Middle frontal gyrus (tissue), 1 donor: ENCODE data around the gene SLC8B1.

Experiments
- DNase-seq: peaks from one replicate; pipeline ENCODE4 v3.0.0-alpha.2; 2015; ENCODE audit warnings: low spot score; ENCODE audit errors: extremely low spot score

Gene SLC8B1

DNA sequence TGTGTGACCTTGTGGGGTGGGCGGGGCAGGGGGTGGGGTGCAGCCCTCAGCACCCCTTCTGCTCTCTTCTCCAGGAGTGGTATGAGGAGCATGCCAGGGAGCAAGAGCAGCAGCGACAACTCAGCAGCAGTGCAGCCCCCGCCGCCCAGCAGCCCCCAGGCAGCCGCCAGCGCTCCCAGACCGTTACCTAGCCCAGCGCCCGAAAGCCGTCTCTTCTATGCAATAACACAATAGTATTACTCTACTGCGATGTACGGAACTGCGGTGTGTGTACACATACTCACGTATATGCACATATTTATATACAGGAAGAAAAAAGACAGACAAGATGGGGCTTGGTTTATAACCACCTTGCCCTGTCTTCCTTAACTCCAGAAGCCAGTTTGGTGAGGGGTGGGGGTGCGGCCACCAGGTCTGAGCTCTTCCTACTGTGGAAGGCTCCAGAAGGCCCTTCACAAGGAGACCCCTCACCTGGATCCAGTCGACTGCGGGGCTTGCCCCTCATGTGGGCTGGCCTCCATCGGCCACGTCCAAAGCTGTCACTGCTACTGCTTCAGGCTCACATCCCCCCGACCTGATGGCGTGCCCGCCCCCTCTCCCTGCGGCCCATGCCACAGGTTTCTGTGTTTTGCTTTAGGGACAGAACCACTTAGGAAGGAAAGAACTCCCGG is 38.9 kb downstream of the SLC8B1 start:
- no peak for DNase-seq

DNA sequence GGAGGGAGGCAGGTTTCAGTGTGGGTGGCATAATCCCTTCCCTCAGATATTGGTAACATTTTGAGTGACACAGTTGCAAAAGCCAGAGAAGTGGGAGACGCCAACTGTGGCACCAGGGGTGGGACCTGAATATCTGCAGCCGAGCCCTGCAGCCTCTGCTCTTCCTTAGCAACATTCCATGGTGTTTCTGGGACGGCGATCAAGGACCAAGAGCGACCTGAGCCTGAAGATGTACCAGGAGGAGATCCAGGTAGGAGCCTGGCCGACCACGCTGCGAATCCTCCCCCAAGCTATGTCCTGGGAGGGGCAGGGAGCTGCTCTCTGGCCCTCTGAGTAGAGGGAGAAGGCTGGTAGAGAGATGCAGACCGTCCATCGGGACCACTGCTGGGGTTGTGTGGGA is 41.8 kb downstream of the SLC8B1 start:
- no peak for DNase-seq

DNA sequence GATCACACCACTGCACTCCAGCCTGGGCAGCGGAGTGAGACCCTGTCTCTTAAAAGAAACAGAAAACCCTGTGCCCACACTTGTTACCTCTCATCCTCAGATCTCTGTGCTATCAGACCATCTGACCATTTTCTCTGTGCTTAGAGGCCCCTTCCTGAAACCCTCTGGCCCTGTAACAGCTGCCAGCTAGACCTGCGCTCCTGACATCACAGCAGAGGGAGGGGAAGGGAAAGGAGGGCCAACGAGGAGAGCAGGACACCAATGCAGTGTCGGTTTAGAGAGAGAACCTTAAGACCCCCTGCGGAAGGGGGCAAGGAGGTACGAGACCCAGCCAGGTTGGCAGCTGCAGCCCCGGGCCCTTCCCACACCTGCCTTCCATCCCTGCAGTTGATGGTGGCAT is 42.4 kb downstream of the SLC8B1 start:
- no peak for DNase-seq

DNA sequence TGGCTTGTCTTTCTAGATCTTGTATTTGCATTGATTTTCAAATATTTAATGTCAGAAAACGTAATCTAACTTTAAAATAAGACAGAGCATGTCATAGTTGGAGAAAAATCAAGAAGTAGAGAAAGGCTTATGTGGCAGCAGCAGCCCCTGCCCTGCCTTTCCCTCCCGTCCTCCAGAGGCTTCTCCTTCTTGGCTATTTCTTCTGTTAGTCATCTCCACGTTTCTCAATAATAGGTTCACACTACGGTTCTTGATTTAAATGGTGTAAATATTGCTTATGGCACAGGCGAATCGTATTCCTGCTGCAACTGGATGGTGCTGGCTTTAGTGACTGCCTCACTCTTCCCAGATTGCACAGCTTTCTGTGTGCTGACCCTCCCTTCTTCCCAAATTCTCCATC is 42.8 kb downstream of the SLC8B1 start:
- DNase-seq = no peak

DNA sequence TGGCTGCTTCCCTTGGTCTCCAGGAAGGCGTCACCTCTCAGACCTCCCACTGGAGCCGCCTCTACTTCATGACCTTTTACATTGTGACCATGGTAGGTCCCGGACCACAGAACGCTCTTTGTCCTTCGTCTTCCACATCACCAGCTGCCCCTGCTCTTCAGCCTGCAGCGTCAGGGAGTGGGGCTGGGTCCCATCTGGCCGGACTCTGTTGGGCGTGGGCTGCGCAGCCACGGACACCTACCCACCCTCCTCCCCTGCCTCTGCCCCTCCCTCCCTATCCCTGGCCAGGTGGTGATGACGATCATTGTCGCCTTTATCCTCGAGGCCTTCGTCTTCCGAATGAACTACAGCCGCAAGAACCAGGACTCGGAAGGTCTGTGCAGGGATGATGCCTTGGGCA is 43.3 kb downstream of the SLC8B1 start:
- no peak for DNase-seq

DNA sequence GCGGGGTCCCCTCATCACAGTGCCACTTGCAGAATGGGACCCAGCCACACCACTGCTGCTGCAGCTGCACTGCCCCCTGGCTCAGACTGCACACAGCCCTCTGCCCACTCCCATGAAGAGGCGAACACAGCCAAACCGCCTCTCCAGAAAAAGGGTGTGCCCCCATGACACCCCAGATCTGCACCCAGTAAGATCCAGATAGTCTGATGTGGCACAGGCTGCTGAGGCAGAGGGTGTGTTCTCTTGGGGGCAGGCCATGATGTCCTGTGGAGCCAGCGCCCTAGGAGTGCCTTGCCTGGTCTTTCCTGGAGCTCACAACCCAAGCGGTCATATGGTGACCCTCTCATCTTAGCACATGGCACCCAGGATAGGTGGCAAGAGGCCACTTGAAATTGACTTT is 44.4 kb downstream of the SLC8B1 start:
- no peak for DNase-seq

DNA sequence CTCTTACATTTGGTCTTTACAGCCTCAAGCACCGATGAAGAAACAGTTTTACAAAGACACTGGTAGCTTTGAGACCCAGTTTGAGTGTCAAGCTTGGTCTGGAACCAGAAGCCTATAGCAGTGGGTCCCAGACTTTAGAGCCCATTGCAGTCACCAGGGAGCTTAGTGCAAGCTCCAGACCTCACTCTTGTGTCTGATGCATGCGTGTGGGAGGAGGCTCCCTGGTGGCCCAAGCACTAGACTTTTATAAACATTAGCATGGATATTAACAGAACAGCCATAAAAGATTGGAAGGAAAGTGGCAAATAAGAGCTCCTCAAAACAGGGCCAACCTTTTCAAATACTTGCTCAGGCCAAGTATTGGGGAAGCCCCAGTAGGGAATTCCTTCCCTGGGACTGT is 45.5 kb downstream of the SLC8B1 start:
- no peak for DNase-seq

DNA sequence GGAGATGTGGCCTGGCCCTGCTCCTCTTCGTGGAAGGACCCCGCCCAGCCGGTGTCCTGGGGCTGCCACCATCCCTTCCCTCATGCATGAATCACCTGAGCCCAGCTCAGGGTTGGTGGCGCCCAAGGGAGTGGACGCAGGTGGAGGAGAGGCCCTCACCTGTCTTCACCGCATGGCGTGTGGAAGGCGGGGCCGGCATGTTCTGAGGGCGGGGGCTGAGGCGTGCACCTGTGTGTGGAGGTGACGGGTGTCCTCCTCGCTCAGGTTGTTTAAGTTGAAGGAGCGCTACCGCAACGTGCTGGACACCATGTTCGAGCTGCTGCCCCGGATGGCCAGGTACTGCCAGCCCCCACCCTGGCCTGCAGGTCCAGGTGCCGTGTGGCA is 47.0 kb downstream of the SLC8B1 start:
- DNase-seq = no peak

DNA sequence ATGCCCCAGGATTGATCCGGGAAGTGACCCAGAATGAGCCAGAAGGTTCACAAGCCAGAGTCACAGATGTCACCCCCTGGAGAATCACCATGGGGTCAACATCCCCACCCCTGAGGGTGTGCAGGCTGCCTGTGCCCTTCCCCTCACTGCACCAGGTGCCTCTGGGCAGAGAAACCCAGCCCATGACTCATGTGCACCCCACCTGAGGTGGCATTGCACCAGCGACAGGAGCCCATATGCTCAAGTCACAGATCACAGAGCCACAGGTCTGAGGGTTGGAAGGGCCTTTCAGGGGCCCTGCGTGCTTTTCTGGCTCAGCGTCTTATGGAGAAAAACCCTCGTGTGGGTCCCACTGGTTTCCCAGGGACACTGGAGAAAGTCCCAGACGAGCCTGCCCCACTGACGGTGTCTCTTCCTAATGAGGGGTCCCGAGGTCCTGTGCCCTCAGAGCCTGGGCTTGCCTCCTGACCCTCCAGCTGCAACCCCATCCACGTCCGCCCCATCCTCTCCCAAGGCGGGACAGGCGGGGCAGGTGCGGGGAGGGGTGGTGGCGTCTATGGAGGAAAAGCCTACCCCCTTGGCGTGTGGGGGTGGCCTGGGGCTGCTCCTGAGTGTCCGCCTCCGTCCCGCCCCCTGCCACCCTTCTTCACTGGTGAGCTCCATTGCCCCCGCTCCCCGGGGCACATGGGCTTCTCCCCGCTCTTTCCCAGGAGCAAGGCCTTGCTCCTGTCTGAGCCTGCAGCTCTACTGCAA is 47.6 kb downstream of the SLC8B1 start:
- no peak for DNase-seq

DNA sequence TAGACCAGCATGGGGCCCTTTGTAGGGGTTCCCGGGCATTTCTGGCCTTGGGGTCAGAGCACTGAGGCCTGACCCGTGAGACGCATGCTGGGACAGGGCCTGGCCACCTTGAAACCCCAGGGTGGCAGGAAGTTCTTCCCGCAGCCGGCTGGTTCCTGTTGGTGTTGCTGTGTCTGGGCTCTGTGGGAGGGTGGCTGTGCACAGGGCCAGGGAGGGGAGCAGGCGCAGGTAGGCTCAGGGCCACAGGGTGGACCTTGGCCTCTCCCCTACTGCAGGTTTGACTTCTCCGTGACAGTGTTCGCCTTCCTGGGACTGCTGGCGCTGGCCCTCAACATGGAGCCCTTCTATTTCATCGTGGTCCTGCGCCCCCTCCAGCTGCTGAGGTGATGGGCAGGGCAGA is 48.2 kb downstream of the SLC8B1 start:
- DNase-seq = no peak

DNA sequence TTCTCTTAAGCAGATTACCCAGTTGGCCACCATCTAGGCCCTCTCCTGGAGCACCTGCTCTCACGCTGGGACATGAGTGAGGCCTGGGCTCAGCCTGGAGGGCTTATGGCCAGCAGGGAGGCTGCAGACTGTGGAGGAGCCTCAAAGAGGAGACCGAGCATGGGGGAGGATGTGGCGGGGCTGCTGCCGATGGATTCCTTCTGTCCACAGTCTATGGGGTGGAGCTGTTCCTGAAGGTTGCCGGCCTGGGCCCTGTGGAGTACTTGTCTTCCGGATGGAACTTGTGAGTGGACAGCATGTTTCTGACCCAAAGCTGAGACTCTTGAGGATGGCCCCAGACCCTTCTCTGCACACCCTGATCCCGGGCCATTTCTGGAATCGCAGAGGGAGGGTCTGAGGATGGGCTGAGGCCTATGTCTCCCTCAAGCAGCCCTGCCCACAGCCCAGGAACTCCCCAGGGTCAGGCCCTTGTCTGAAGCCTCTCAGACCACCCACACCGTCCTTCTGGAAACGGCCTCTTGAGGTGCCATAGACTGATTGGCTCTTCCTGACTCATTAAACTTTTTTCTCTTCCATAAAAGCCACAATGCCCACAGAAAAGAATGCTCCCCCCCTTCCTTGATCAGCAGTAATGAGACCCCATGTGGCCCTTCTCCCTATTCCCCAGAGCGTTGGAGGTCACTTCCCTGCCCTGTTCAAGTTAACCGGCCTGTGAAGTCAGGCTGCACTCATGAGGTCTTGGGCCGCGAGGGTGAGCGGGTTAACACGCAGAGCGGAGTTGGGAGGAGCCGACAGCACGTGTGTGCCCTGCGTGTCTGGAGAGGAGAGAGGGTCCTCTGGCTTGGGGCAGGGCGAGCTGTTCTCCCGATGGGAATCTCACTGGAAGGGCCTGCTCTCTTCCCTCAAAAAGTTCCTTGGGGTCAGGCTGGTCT is 49.0 kb downstream of the SLC8B1 start:
- no peak for DNase-seq

DNA sequence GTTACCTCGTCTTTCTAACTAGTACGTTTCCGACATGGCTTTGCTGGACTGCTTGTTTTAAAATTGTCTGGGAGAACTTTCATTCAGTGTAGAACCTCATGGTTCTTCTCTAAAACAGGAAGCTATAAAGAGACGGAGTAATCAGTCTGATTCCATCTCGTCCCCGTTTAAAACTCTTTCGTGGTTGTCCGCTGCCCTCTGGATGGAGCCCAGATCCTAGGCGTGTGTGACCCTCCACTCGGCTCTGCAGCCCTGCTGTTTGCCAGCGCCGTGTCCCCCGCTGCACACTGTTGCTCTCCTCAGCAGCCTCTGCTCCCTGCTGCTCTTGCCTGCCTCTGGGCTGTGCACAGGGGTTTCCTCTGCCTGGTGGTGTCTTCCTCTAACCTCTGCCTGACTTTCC is 50.2 kb downstream of the SLC8B1 start:
- DNase-seq = no peak

DNA sequence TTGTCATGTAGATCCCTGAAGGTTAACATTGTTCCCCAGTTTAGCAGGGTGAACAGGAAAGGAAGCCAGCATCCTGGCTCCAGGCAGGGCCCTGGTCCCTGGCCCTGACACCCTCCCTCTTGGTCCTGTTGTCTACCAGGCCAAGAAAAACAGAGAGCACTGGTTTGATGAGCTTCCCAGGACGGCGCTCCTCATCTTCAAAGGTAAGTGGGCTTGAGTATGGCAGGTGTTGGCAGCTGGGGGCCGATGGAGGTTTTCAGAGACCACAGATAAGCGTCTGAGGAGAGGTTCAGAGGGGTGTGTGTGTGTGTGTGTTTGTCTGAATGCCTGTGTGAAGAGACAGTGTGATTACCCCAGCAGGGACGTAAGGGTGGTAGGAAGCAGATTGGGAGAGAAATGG is 56.3 kb downstream of the SLC8B1 start:
- DNase-seq = no peak

DNA sequence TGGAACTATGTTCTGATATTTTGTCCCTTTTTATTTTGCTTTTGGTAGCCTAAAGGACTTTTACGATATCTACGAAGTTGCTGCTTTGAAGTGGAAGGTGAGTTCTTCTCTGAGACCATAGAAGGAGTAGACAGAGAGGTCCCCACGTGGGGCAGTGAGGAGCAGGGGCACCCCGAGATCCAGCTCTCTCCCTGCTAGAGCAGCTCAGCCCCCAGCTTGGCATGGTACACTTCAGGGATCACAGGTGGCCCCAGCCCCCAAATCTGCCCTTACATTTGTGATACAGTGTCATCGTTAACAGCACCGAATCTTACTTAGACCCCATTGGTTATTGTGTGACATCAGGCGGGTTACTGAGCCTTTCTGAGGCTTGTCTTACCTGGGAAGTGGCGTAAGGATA is 56.8 kb downstream of the SLC8B1 start:
- no peak for DNase-seq

DNA sequence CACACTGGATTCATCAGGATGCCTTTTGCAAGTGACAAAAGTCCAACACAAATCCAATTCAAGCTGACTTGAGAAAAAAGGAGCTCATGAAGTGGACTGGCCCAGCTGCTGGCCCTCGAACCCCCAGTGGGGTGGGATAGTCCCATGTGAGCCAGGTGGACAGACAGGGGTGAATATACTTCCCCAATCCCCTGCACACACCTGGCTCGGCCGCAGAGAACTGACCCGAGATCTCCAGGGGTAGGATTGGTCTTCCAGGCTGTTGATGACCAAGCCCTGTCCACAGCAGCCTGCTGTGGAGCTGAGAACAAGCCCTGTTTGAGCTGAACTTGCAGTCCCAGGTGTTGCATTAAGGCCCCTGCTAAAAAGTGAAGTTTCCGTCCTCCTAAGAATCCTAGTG is 57.4 kb downstream of the SLC8B1 start:
- DNase-seq = no peak

DNA sequence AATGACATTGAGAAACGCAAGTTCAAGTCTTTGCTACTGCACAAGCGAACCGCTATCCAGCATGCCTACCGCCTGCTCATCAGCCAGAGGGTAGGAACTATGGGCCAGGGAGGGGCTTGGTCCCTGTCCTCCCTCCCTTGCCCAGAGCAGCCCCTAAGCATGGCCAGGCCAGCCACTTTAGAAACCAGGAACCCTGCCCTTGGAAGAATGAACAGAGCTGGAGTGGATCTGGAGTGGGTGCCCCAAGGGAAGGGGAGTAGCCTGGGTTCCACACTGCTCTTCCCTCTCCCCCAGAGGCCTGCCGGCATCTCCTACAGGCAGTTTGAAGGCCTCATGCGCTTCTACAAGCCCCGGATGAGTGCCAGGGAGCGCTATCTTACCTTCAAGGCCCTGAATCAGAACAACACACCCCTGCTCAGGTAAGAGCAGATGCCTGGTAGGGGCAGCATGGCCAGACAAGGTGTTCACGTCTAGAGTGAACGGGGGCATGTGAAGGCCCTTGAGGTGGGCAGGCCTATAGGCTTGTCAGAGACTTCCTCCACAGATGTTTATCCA is 57.9 kb downstream of the SLC8B1 start:
- no peak for DNase-seq

DNA sequence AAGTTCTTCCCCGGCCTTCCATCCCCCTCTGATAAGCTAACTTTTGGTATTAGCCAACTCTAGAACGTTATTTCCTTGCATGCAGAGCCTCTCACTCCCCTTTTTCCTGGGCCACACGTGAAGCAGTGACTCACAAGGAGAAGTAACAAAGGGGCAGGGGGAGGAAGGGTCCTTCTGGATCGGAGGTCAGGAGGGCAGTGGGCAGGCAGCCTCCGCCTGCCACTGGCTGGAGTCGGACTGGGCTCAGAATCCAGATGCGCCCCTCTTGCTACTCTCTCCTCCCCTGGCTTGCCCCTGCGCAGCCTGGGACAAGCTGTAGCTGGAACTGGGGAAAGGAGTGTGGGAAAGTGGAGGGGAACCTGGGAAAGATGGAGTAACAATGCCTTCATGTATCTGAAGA is 58.6 kb downstream of the SLC8B1 start:
- DNase-seq = no peak

DNA sequence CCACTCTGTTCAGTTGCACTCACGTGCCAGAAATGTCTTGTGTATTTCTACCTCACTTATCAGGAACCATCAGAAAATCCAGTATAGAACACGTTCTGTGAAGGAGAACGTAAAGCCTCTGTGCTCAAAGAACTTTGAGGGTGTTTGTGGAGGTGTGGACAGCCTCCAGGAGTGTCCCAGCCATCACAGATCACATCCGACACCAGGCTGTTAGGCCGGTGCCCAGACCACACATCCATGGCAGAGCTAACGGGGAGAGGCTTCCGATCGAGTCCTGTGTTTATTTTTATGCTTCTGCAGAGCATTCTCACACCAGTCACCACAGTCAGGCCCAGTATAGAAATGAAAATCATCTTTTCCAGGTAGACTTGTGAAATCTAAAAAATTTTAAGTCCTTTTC is 60.1 kb downstream of the SLC8B1 start:
- no peak for DNase-seq

DNA sequence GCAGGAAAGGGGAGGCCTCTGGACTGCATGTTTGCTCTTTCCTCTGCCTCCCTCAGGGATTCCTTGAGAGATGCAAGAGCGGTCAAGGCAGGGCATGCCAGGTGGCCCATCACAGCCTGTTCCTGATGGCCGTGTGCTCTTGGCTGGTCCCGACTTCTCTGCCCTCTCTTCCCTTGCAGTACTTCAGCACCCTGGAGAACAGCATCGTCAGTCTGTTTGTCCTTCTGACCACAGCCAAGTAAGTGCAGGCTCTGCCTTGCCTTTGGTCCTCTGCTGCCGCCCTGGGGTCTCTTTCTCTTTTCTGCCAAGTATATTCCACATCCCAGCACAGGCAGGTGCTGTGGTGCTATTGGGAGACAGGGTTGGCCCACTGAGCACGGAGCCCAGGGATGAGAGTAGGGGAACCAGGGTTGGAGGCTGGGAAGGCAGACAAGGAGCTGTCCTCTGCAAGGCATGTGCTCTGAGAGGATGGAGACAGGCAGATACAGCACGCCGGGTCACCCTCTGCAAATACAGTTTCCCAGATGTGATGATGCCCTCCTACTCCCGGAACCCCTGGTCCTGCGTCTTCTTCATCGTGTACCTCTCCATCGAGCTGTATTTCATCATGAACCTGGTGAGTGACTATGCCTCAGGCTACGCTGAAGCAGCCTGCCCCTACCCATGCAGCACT is 61.7 kb downstream of the SLC8B1 start:
- DNase-seq = no peak

DNA sequence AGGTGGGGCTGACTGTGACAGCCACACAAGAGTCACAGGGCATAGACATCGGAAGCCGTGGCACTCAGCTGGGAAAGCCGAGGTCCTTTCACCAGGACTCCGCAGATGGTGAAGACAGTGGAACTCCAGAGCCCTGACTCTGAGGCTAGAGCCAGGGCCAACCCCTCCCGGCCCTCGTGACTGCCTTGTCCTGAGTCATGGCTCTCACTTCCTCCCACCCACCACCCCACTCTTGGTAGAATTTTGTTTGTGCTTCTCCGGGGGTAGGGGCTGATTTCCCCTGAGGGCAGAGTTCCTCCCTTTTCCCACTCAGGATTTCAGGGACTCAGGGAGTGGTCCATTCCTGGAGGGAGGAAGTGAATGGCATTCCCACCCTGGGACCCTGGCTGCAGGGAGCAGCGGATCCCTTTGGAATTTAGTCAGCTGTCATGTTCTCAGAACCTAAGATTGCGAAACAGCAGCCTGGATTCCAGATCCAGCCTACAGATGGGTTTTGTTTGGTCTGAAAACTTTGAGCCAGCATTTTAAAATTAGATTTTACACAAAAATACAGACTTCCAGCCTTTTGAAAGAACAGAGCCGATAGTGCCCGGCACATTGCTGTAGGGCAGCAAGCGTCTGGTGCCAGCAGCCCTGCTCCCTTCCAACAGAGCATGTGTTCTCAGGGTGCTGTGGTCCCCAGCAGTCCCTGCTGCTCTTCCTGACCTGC is 62.9 kb downstream of the SLC8B1 start:
- no peak for DNase-seq

DNA sequence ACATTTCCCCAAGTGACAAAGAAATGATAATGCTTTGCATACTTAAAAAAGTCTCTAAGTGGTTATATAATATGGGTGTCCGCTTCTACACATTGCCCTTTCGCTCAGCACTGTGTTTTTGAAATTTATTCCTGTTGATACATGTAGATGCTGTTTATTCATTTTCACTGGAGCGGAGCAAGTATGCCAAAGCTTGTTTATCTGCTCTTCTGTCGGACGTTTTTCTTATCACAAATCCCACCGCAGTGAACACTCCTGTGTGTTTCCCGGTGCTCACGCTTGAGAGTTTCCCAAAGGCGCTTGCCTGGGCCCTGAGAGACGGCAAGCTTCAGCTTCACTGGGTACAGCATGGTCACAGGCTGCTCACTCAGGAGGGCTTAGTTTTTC is 63.5 kb downstream of the SLC8B1 start:
- no peak for DNase-seq
